Panc1 (cell line): ENCODE data around the gene NCOA4. TPM values are rescaled to one million over a fixed set of nuclear protein-coding genes. Genes with fewer than 3 reads are reported as not detected.

Source experiments
- ATAC-seq: fragments of 200-7000 bp; cut with Tn5 transposase; 2 replicates; pipeline ENCODE4 v1.9.1; 2020; ENCODE audit warnings: mild to moderate bottlenecking, moderate library complexity
- BruUV-seq: library from RNA; stranded (reverse); fragments of 400-500 nt; replicated peaks from 2 replicates; lab custom pipeline; 2021; lab: Mats Ljungman, UMichigan
- CTCF ChIA-PET: fragments of 300-600 bp; sonication (Branson Sonifier 250); formaldehyde crosslinking; loops from one replicate; lab custom pipeline; 2022; ENCODE audit warnings: antibody characterized with exemption; lab: Charles Lee
- POLR2A ChIA-PET: fragments of 300-600 bp; sonication (Branson Sonifier 250); formaldehyde crosslinking; loops from one replicate; lab custom pipeline; 2022; ENCODE audit warnings: antibody characterized with exemption; lab: Charles Lee
- DNase-seq: peaks from one replicate; pipeline ENCODE4 v3.0.0-alpha.2; 2010; ENCODE audit warnings: low read depth, low spot score
- H3K27ac ChIP-seq: 2 replicates; pipeline ENCODE4 v1.5.1; 2011; ENCODE audit warnings: mild to moderate bottlenecking, low read length, inconsistent platforms
- H3K27me3 ChIP-seq: fragments of 200-500 bp; sonication (Bioruptor generic); 2 replicates; pipeline ENCODE4 v1.6.0; 2014; ENCODE audit warnings: low read length, inconsistent platforms; ENCODE audit not compliant: control insufficient read depth, insufficient read depth
- H3K36me3 ChIP-seq: fragments of 200-500 bp; sonication (Bioruptor generic); 2 replicates; pipeline ENCODE4 v1.5.1; 2014; ENCODE audit warnings: inconsistent platforms, mild to moderate bottlenecking, low read length, moderate library complexity; ENCODE audit not compliant: control insufficient read depth, insufficient read depth
- H3K4me1 ChIP-seq: 2 replicates; pipeline ENCODE4 v1.5.1; 2011; ENCODE audit warnings: inconsistent platforms, mild to moderate bottlenecking, low read length, moderate library complexity; ENCODE audit not compliant: control insufficient read depth, insufficient read depth
- H3K4me3 ChIP-seq, 2 experiments: 2 replicates each; pipeline ENCODE4 v1.5.1; 2011 to 2012; ENCODE audit warnings: low read depth in 2 of 2, low read length in 2 of 2, mild to moderate bottlenecking in 2 of 2, inconsistent platforms in 1 of 2, moderate library complexity in 1 of 2
- H3K9me3 ChIP-seq: fragments of 200-500 bp; sonication (Bioruptor generic); 2 replicates; pipeline ENCODE4 v1.5.1; 2014; ENCODE audit warnings: low read depth, mild to moderate bottlenecking, inconsistent platforms, low read length, moderate library complexity; ENCODE audit not compliant: control insufficient read depth, insufficient read depth
- CTCF ChIP-seq: fragments of 450-650 bp; IDR thresholded peaks from 2 replicates; pipeline ENCODE4 v1.5.1; 2017; ENCODE audit warnings: mild to moderate bottlenecking
- POLR2AphosphoS5 ChIP-seq: IDR thresholded peaks from 2 replicates; pipeline ENCODE4 v1.6.1; 2012; ENCODE audit warnings: mild to moderate bottlenecking, low read depth, low read length, moderate library complexity
- REST ChIP-seq, 2 experiments: IDR thresholded peaks; 2 replicates each; pipeline ENCODE4 v1.6.1; 2011 to 2012; ENCODE audit warnings: low read depth in 2 of 2, control low read depth in 1 of 2, low read length in 1 of 2, mild to moderate bottlenecking in 1 of 2, moderate library complexity in 1 of 2; ENCODE audit not compliant: insufficient read depth in 1 of 2
- SIN3A ChIP-seq: IDR thresholded peaks from 2 replicates; pipeline ENCODE4 v1.6.1; 2012; ENCODE audit warnings: low read depth, mild to moderate bottlenecking, low read length, moderate library complexity, borderline replicate concordance; ENCODE audit not compliant: insufficient read depth
- TCF7L2 ChIP-seq: IDR thresholded peaks from 2 replicates; pipeline ENCODE4 v1.6.1; 2011; ENCODE audit warnings: mild to moderate bottlenecking, low read depth, low read length, inconsistent platforms
- in situ Hi-C: cut with HindIII; loops from 2 replicates; pipeline ENCODE4 v1.10.0; 2016; ENCODE audit warnings: low sequenced_read_pairs, low pct_unique_long_range_greater_than_20kb
- intact Hi-C: fragments of 100-400 bp; cut with micrococcal nuclease; formaldehyde crosslinking; loops from one replicate; pipeline ENCODE4 v1.10.0; 2022; ENCODE audit not compliant: unreplicated experiment
- total RNA-seq: library from RNA; stranded (reverse); gene quantifications from one replicate; pipeline ENCODE4 v1.2.1, GENCODE V29; 2021; ENCODE audit not compliant: unreplicated experiment

The NCOA4 gene
- total RNA-seq, 1 experiment from 2014 or later = 119 TPM

GRCh38 chr10:46068905-46069304 lies 38.5 kb upstream of the NCOA4 start:
- ChIA-PET POLR2A (no interaction called here), CTCF (no interaction called here)
- BruUV-seq = no TSS peak
- Histone ChIP-seq H3K4me3 (no peak overlapping the region), H3K27ac (no peak overlapping the region), H3K4me1 (no peaks in the 10 kb centered on the region), H3K36me3 (no peaks in the 10 kb centered on the region), H3K9me3 (no peaks in the 10 kb centered on the region), H3K27me3 (no peaks in the 10 kb centered on the region)
- DNase-seq (no peak), ATAC-seq (no peak)
- intact Hi-C loops (no loop called here), in situ Hi-C loops (no loop called here)
- no peak for TF ChIP-seq REST (IDR thresholded peaks at IDR 0.05; ENCODE audit: insufficient read depth in 1 of 2, low read depth in 2 of 2, low read length in 1 of 2)
- TF ChIP-seq CTCF = no peak
- no peak for TF ChIP-seq POLR2AphosphoS5
- no peak for TF ChIP-seq TCF7L2
- no peak for TF ChIP-seq SIN3A

GRCh38 chr10:46068117-46068516 lies 37.7 kb upstream of the NCOA4 start:
- Histone ChIP-seq H3K27ac (no peak overlapping the region), H3K36me3 (no peaks in the 10 kb centered on the region), H3K4me1 (no peaks in the 10 kb centered on the region), H3K27me3 (no peaks in the 10 kb centered on the region), H3K9me3 (no peaks in the 10 kb centered on the region), H3K4me3 (no peak overlapping the region)
- in situ Hi-C loops = no loop called here
- TF ChIP-seq TCF7L2 = no peak
- TF ChIP-seq REST (IDR thresholded peaks at IDR 0.05; ENCODE audit: insufficient read depth in 1 of 2, low read depth in 2 of 2, low read length in 1 of 2) = no peak
- no peak for TF ChIP-seq POLR2AphosphoS5
- no peak for TF ChIP-seq CTCF
- TF ChIP-seq SIN3A = no peak
- POLR2A ChIA-PET = no interaction called here
- intact Hi-C loops = no loop called here
- BruUV-seq = no TSS peak
- CTCF ChIA-PET = no interaction called here
- no peak for ATAC-seq
- no peak for DNase-seq
